Astrocyte (in vitro differentiated cells and primary cell): Measurements from ENCODE around the gene ZNF740. TPM values are rescaled to one million over a fixed set of nuclear protein-coding genes. Genes with fewer than 3 reads are reported as not detected.

ENCODE experiments used
- DNase-seq: peaks from one replicate; pipeline ENCODE4 v3.0.0-alpha.2; 2010; ENCODE audit warnings: low read depth
- FAIRE-seq: peaks from 2 replicates; lab custom pipeline; 2011; peaks lifted over from hg19 to GRCh38; lab: Jason Lieb, UNC
- H2AFZ ChIP-seq: 2 replicates; pipeline ENCODE4 v1.6.0; 2012; ENCODE audit warnings: low read depth, low read length, inconsistent platforms
- H3K27ac ChIP-seq: 2 replicates; pipeline ENCODE4 v1.5.1; 2011; ENCODE audit warnings: low read depth, low read length, inconsistent platforms
- H3K27me3 ChIP-seq: 2 replicates; pipeline ENCODE4 v1.6.0; 2011; ENCODE audit warnings: low read length, inconsistent platforms; ENCODE audit not compliant: insufficient read depth
- H3K36me3 ChIP-seq: 2 replicates; pipeline ENCODE4 v1.5.1; 2011; ENCODE audit warnings: low read length, inconsistent platforms; ENCODE audit not compliant: insufficient read depth
- H3K4me1 ChIP-seq: 2 replicates; pipeline ENCODE4 v1.5.1; 2011; ENCODE audit warnings: low read length, inconsistent platforms; ENCODE audit not compliant: insufficient read depth
- H3K4me2 ChIP-seq: 2 replicates; pipeline ENCODE4 v1.6.0; 2012; ENCODE audit warnings: low read length, inconsistent platforms
- H3K4me3 ChIP-seq: 2 replicates; pipeline ENCODE4 v1.5.1; 2011; ENCODE audit warnings: low read depth, mild to moderate bottlenecking, low read length, inconsistent platforms; ENCODE audit not compliant: insufficient read depth
- H3K79me2 ChIP-seq: 2 replicates; pipeline ENCODE4 v1.6.0; 2012; ENCODE audit warnings: mild to moderate bottlenecking, low read length, inconsistent platforms; ENCODE audit not compliant: insufficient read depth
- H3K9ac ChIP-seq: 2 replicates; pipeline ENCODE4 v1.6.0; 2012; ENCODE audit warnings: mild to moderate bottlenecking, low read length, inconsistent platforms
- H3K9me3 ChIP-seq: 2 replicates; pipeline ENCODE4 v1.5.1; 2012; ENCODE audit warnings: low read depth, mild to moderate bottlenecking, low read length, inconsistent platforms; ENCODE audit not compliant: insufficient read depth
- H4K20me1 ChIP-seq: 2 replicates; pipeline ENCODE4 v1.6.0; 2012; ENCODE audit warnings: low read length, inconsistent platforms; ENCODE audit not compliant: insufficient read depth
- H3K27ac Mint-ChIP-seq: one replicate; pipeline ENCODE4 v1.8.0; 2021; ENCODE audit warnings: mild to moderate bottlenecking, mixed read lengths; ENCODE audit not compliant: unreplicated experiment
- H3K27me3 Mint-ChIP-seq: one replicate; pipeline ENCODE4 v1.8.0; 2021; ENCODE audit warnings: low read depth, mixed read lengths; ENCODE audit not compliant: unreplicated experiment
- H3K36me3 Mint-ChIP-seq: one replicate; pipeline ENCODE4 v1.8.0; 2021; ENCODE audit warnings: low read depth, mixed read lengths; ENCODE audit not compliant: unreplicated experiment
- H3K4me1 Mint-ChIP-seq: one replicate; pipeline ENCODE4 v1.8.0; 2021; ENCODE audit warnings: low read depth, mixed read lengths; ENCODE audit not compliant: unreplicated experiment
- H3K4me3 Mint-ChIP-seq: one replicate; pipeline ENCODE4 v1.8.0; 2021; ENCODE audit warnings: mild to moderate bottlenecking, moderate library complexity, mixed read lengths; ENCODE audit not compliant: unreplicated experiment
- H3K9me3 Mint-ChIP-seq: one replicate; pipeline ENCODE4 v1.8.0; 2021; ENCODE audit warnings: mild to moderate bottlenecking, mixed read lengths; ENCODE audit not compliant: unreplicated experiment
- CTCF ChIP-seq: IDR thresholded peaks from 2 replicates; pipeline ENCODE4 v1.5.1; 2011; ENCODE audit warnings: low read depth, mild to moderate bottlenecking, inconsistent platforms, low read length, moderate library complexity; ENCODE audit not compliant: insufficient read depth
- EZH2 ChIP-seq: IDR thresholded peaks from 2 replicates; pipeline ENCODE4 v1.6.1; 2012; ENCODE audit warnings: mild to moderate bottlenecking, low read length, inconsistent platforms; ENCODE audit not compliant: insufficient read depth
- total RNA-seq: library from RNA; stranded (reverse); gene quantifications from 2 replicates; pipeline ENCODE4 v1.2.1, GENCODE V29; 2021

ZNF740 gene
- total RNA-seq, 1 donor from 2014 or later: 31.0 TPM

- Mint-ChIP-seq H3K27me3 (peaks cover 13% of the 10 kb centered on the region), H3K9me3 (no peaks in the 10 kb centered on the region), H3K4me1 (peaks cover 21% of the 10 kb centered on the region), H3K4me3 (peak overlapping the region; percentile 81), H3K36me3 (peaks cover 6% of the 10 kb centered on the region), H3K27ac (no peak overlapping the region)
- H3K27ac ChIP-seq: no peak overlapping the region
- no peaks in the 10 kb centered on the region for H4K20me1 ChIP-seq
- peaks cover 5% of the 10 kb centered on the region for H3K27me3 ChIP-seq
- H2AFZ ChIP-seq: peak overlapping the region; percentile 70
- H3K4me2 ChIP-seq: peak overlapping the region; percentile 85
- no peak for FAIRE-seq
- H3K9me3 ChIP-seq: no peaks in the 10 kb centered on the region
- H3K9ac ChIP-seq: peak overlapping the region; percentile 77
- no peaks in the 10 kb centered on the region for H3K79me2 ChIP-seq
- no peak for DNase-seq
- no peaks in the 10 kb centered on the region for H3K36me3 ChIP-seq
- peaks cover 24% of the 10 kb centered on the region for H3K4me1 ChIP-seq
- TF ChIP-seq EZH2: no peak
- no peak for TF ChIP-seq CTCF
- peak overlapping the region; percentile 65 for H3K4me3 ChIP-seq
Measured at GRCh38 chr12:53231671-53231920, 51.1 kb downstream of the ZNF740 start.

GRCh38 chr12:53231921-53232645 is 51.6 kb downstream of the ZNF740 start, which contains the start of gene RARG:
Gene RARG, minus strand, starts transcription at chr12:53232209. Its CDS starts 4,664 bp downstream, at chr12:53227545.
- peaks cover 13% of the 10 kb centered on the region for H3K27me3 Mint-ChIP-seq
- Histone ChIP-seq H2AFZ (peak within 1 kb of the TSS; percentile 70), H3K9ac (peak within 1 kb of the TSS; percentile 77), H3K9me3 (no peaks in the 10 kb centered on the region), H4K20me1 (no peaks in the 10 kb centered on the region), H3K4me2 (peak within 1 kb of the TSS; percentile 85), H3K4me1 (peaks cover 24% of the 10 kb centered on the region), H3K79me2 (no peaks in the 10 kb centered on the region), H3K4me3 (peak within 1 kb of the TSS; percentile 65), H3K36me3 (no peaks in the 10 kb centered on the region), H3K27me3 (peaks cover 9% of the 10 kb centered on the region), H3K27ac (no peak within 1 kb of the TSS)
- peaks cover 3% of the 10 kb centered on the region for H3K36me3 Mint-ChIP-seq
- DNase-seq: peak; percentile 27
- H3K27ac Mint-ChIP-seq: peak within 1 kb of the TSS; percentile 62
- peaks cover 21% of the 10 kb centered on the region for H3K4me1 Mint-ChIP-seq
- TF ChIP-seq CTCF: no peak
- TF ChIP-seq EZH2: no peak
- H3K4me3 Mint-ChIP-seq: peak within 1 kb of the TSS; percentile 81
- no peaks in the 10 kb centered on the region for H3K9me3 Mint-ChIP-seq
- FAIRE-seq: no peak
